H9 (cell line): ENCODE results near the gene SNTG2. TPM values are rescaled to one million over a fixed set of nuclear protein-coding genes. Genes with fewer than 3 reads are reported as not detected.

Experiments used
- DNase-seq: peaks from one replicate; pipeline ENCODE4 v3.0.0-alpha.2; 2017
- H2AFZ ChIP-seq: one replicate; pipeline ENCODE4 v1.6.1; 2013; ENCODE audit warnings: mild to moderate bottlenecking, low read length, control low read depth, moderate library complexity
- H2AK5ac ChIP-seq: 2 replicates; pipeline ENCODE4 v1.6.1; 2013; ENCODE audit warnings: low read length, control low read depth, mixed read lengths; ENCODE audit not compliant: insufficient read length
- H2BK120ac ChIP-seq: one replicate; pipeline ENCODE4 v1.6.1; 2013; ENCODE audit warnings: low read depth, mild to moderate bottlenecking, low read length, control low read depth, inconsistent platforms; ENCODE audit not compliant: poor library complexity, severe bottlenecking
- H2BK12ac ChIP-seq: 2 replicates; pipeline ENCODE4 v1.6.1; 2013; ENCODE audit warnings: low read length, control low read depth, mixed read lengths, low read depth; ENCODE audit not compliant: insufficient read length
- H2BK15ac ChIP-seq: 2 replicates; pipeline ENCODE4 v1.6.1; 2013; ENCODE audit warnings: low read depth, low read length, control low read depth
- H2BK20ac ChIP-seq: one replicate; pipeline ENCODE4 v1.6.1; 2013; ENCODE audit warnings: low read depth, mild to moderate bottlenecking, low read length, control low read depth, inconsistent platforms; ENCODE audit not compliant: poor library complexity, severe bottlenecking
- H2BK5ac ChIP-seq: 2 replicates; pipeline ENCODE4 v1.6.1; 2013; ENCODE audit warnings: low read length, control low read depth, mixed read lengths; ENCODE audit not compliant: insufficient read length
- H3K14ac ChIP-seq: 2 replicates; pipeline ENCODE4 v1.6.1; 2013; ENCODE audit warnings: low read length, control low read depth; ENCODE audit not compliant: insufficient read depth
- H3K18ac ChIP-seq: 2 replicates; pipeline ENCODE4 v1.6.1; 2013; ENCODE audit warnings: low read depth, mild to moderate bottlenecking, mixed read lengths, low read length, control low read depth; ENCODE audit not compliant: insufficient read length
- H3K23ac ChIP-seq: 2 replicates; pipeline ENCODE4 v1.6.1; 2013; ENCODE audit warnings: low read length, control low read depth, mixed read lengths, low read depth; ENCODE audit not compliant: insufficient read length
- H3K23me2 ChIP-seq: 2 replicates; pipeline ENCODE4 v1.6.1; 2013; ENCODE audit warnings: low read depth, mild to moderate bottlenecking, mixed read lengths, low read length, control low read depth; ENCODE audit not compliant: insufficient read length, poor library complexity, severe bottlenecking
- H3K27ac ChIP-seq: 2 replicates; pipeline ENCODE4 v1.5.1; 2013; ENCODE audit warnings: low read length, control low read depth, mixed read lengths, low read depth; ENCODE audit not compliant: insufficient read length
- H3K27me3 ChIP-seq: 2 replicates; pipeline ENCODE4 v1.6.1; 2013; ENCODE audit warnings: low read length, control low read depth, inconsistent platforms; ENCODE audit not compliant: insufficient read depth
- H3K4ac ChIP-seq: 2 replicates; pipeline ENCODE4 v1.6.1; 2013; ENCODE audit warnings: low read depth, mild to moderate bottlenecking, control low read depth, inconsistent platforms, low read length, moderate library complexity
- H3K4me1 ChIP-seq: 2 replicates; pipeline ENCODE4 v1.6.1; 2013; ENCODE audit warnings: low read length, control low read depth, inconsistent platforms; ENCODE audit not compliant: insufficient read depth
- H3K4me2 ChIP-seq: 2 replicates; pipeline ENCODE4 v1.6.1; 2013; ENCODE audit warnings: low read length, control low read depth, mixed read lengths; ENCODE audit not compliant: insufficient read length, insufficient read depth
- H3K56ac ChIP-seq: 2 replicates; pipeline ENCODE4 v1.6.1; 2013; ENCODE audit warnings: low read depth, mild to moderate bottlenecking, mixed read lengths, low read length, control low read depth; ENCODE audit not compliant: insufficient read length
- H3K79me1 ChIP-seq: 2 replicates; pipeline ENCODE4 v1.6.1; 2013; ENCODE audit warnings: low read depth, mild to moderate bottlenecking, moderate library complexity, low read length, control low read depth, inconsistent platforms; ENCODE audit not compliant: insufficient read depth, poor library complexity, severe bottlenecking
- H3K79me2 ChIP-seq: 2 replicates; pipeline ENCODE4 v1.6.1; 2013; ENCODE audit warnings: low read length, control low read depth, inconsistent platforms; ENCODE audit not compliant: insufficient read depth
- H3K9ac ChIP-seq: 2 replicates; pipeline ENCODE4 v1.6.1; 2013; ENCODE audit warnings: low read length, control low read depth, mixed read lengths; ENCODE audit not compliant: insufficient read length; ENCODE audit errors: extremely low read depth
- H3K9me3 ChIP-seq: one replicate; pipeline ENCODE4 v1.6.1; 2013; ENCODE audit warnings: low read depth, low read length, inconsistent platforms; ENCODE audit not compliant: control insufficient read depth
- H3T11ph ChIP-seq: one replicate; pipeline ENCODE4 v1.6.1; 2013; ENCODE audit warnings: mild to moderate bottlenecking, low read length, control low read depth, inconsistent platforms
- H4K20me1 ChIP-seq: one replicate; pipeline ENCODE4 v1.6.1; 2013; ENCODE audit not compliant: control insufficient read depth, insufficient read length, insufficient read depth
- H4K5ac ChIP-seq: 2 replicates; pipeline ENCODE4 v1.6.1; 2013; ENCODE audit warnings: low read depth, mild to moderate bottlenecking, mixed read lengths, low read length, control low read depth; ENCODE audit not compliant: insufficient read length
- H4K8ac ChIP-seq: replicated peaks from 2 replicates; pipeline ENCODE4 v1.6.1; 2013; ENCODE audit warnings: low read length, control low read depth, mixed read lengths, low read depth; ENCODE audit not compliant: insufficient read length
- H4K91ac ChIP-seq: 2 replicates; pipeline ENCODE4 v1.6.1; 2013; ENCODE audit warnings: low read depth, mild to moderate bottlenecking, moderate library complexity, mixed read lengths, low read length, control low read depth; ENCODE audit not compliant: insufficient read length
- H3K27ac Mint-ChIP-seq, 3 experiments: 2 replicates in 2 of 3; 3 replicates in 1 of 3; pipeline ENCODE4 v1.8.0; 2020 to 2021; ENCODE audit warnings: mixed read lengths in 3 of 3, mild to moderate bottlenecking in 1 of 3, moderate library complexity in 1 of 3
- H3K27me3 Mint-ChIP-seq: 2 replicates; pipeline ENCODE4 v1.8.0; 2021; ENCODE audit warnings: low read depth, mild to moderate bottlenecking, moderate library complexity, mixed read lengths
- H3K36me3 Mint-ChIP-seq, 3 experiments: 2 replicates in 2 of 3; 3 replicates in 1 of 3; pipeline ENCODE4 v1.8.0; 2020 to 2021; ENCODE audit warnings: low read depth in 3 of 3, mixed read lengths in 3 of 3; ENCODE audit not compliant: insufficient read depth in 1 of 3
- H3K4me1 Mint-ChIP-seq, 2 experiments: 2 replicates each; pipeline ENCODE4 v1.8.0; 2020; ENCODE audit warnings: mixed read lengths in 2 of 2
- H3K4me3 Mint-ChIP-seq, 2 experiments: 2 replicates in 1 of 2; 3 replicates in 1 of 2; pipeline ENCODE4 v1.8.0; 2020 to 2021; ENCODE audit warnings: mild to moderate bottlenecking in 2 of 2, mixed read lengths in 2 of 2, moderate library complexity in 1 of 2
- H3K9me3 Mint-ChIP-seq, 2 experiments: 2 replicates in 1 of 2; 3 replicates in 1 of 2; pipeline ENCODE4 v1.8.0; 2020; ENCODE audit warnings: mild to moderate bottlenecking in 2 of 2, mixed read lengths in 2 of 2, moderate library complexity in 1 of 2
- CTCF ChIP-seq: fragments of 200-600 bp; sonication (generic); conservative IDR thresholded peaks from 3 replicates; pipeline ENCODE4 v1.8.0; 2021; ENCODE audit warnings: antibody characterized with exemption, mild to moderate bottlenecking
- WGBS: extraction: QIAGEN DNeasy Blood & Tissue Kit; methylation state at CpG from one replicate; pipeline ENCODE4 v1.1.7; 2013; ENCODE audit warnings: missing lambda C conversion rate, low lambda C conversion rate, mixed read lengths; ENCODE audit not compliant: insufficient read length; ENCODE audit errors: extremely low coverage; 5-methylcytosine and 5-hydroxymethylcytosine counted together
- total RNA-seq: library from RNA; stranded (reverse); gene quantifications from 2 replicates; pipeline ENCODE4 v1.2.1, GENCODE V29; 2021

SNTG2 gene
- total RNA-seq, 1 experiment from 2014 or later, result 13.2 TPM

GRCh38 chr2:959457-959856 is 8.8 kb downstream of the SNTG2 start:
- Histone ChIP-seq H3K23ac (no peak overlapping the region), H3K79me2 (peaks cover 11% of the 10 kb centered on the region), H2BK120ac (no peak overlapping the region), H2BK5ac (no peak overlapping the region), H4K5ac (no peak overlapping the region), H4K8ac (no peak overlapping the region), H3K18ac (no peak overlapping the region), H3K79me1 (peaks cover 15% of the 10 kb centered on the region), H2AK5ac (no peak overlapping the region), H3K14ac (no peak overlapping the region), H3K27ac (no peak overlapping the region), H3K4me2 (no peak overlapping the region), H2BK15ac (no peak overlapping the region), H3K27me3 (no peaks in the 10 kb centered on the region), H4K20me1 (peaks cover 3% of the 10 kb centered on the region), H3K9ac (no peak overlapping the region), H2AFZ (no peak overlapping the region), H3K4me1 (peaks cover 2% of the 10 kb centered on the region; the same call in 1 of the 2 replicates), H2BK12ac (no peak overlapping the region), H3T11ph (no peak overlapping the region), H3K23me2 (no peaks in the 10 kb centered on the region), H3K4ac (no peak overlapping the region), H3K9me3 (no peaks in the 10 kb centered on the region), H3K56ac (no peak overlapping the region), H2BK20ac (no peak overlapping the region), H4K91ac (no peak overlapping the region)
- peaks cover 36 to 38% of the 10 kb centered on the region in 2 experiments for H3K4me1 Mint-ChIP-seq
- H3K9me3 Mint-ChIP-seq, result no peaks in the 10 kb centered on the region
- TF ChIP-seq CTCF, result no peak
- H3K4me3 Mint-ChIP-seq, result no peak overlapping the region
- peaks cover 0 to 8% (median 3%) of the 10 kb centered on the region in 3 experiments; a peak in 5 of 7 replicates for H3K36me3 Mint-ChIP-seq
- WGBS, result no CpG with 5 or more reads among the region's 10 CpGs
- H3K27me3 Mint-ChIP-seq, result no peaks in the 10 kb centered on the region
- no peak for DNase-seq
- peak overlapping the region in 1 of 3 experiments; percentile 7; a peak in 2 of 7 replicates for H3K27ac Mint-ChIP-seq
